OCI-M1 (cell line): ENCODE measurements around the gene SCYL3.
"Not testable (repeated sequence)": the region's sequence is repeated elsewhere in the genome, so short reads cannot be mapped to it uniquely, and the experiment has no call there.

Source experiments
- DNase-seq: peaks from one replicate; lab custom pipeline; 2025; lab: John Stamatoyannopoulos, UW

Gene SCYL3, protein sequence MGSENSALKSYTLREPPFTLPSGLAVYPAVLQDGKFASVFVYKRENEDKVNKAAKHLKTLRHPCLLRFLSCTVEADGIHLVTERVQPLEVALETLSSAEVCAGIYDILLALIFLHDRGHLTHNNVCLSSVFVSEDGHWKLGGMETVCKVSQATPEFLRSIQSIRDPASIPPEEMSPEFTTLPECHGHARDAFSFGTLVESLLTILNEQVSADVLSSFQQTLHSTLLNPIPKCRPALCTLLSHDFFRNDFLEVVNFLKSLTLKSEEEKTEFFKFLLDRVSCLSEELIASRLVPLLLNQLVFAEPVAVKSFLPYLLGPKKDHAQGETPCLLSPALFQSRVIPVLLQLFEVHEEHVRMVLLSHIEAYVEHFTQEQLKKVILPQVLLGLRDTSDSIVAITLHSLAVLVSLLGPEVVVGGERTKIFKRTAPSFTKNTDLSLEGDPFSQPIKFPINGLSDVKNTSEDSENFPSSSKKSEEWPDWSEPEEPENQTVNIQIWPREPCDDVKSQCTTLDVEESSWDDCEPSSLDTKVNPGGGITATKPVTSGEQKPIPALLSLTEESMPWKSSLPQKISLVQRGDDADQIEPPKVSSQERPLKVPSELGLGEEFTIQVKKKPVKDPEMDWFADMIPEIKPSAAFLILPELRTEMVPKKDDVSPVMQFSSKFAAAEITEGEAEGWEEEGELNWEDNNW

DNA sequence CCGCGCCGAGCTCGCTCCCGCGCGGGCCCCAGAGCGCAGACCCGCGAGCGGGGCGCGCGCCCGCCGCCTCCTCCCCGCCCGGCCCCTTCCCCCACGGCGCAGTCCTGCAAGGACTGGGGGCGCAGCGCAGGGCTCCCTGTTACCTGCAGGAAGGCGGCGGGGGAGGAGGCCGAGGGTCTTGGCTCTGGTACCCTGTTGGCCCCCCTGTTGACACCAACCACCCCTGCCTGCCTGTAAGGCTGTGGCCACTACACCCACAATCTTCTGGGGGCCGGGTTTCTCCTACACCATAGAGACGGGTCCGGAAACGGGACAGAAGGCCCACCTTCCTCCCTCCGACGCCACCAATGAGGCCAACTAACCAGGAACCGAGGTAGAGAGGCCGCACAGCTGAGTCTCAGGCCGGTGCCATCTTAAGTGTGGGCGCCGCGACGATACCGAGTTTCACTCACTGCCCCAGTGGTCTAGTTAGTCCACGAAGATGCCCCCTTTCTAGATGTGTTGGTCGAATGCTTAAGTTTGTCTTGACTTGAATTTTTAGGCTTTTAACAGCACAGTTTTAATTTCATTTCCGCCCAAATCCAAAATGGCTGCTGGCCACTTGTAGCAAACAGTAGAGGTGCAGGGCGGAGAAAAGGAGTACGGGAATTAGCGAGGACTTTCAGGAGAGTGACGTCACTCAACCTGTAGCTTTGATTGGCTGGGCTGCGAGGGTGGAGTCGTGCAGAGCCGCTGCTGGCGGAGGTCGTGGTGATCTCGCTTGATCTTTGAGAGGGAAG is at the start of gene SCYL3:
SCYL3 (minus strand) TSS at position 252 of the 779 bp plus-strand sequence. CDS start 5,056 bp downstream, outside the sequence.
- peak; percentile 97 for DNase-seq

DNA sequence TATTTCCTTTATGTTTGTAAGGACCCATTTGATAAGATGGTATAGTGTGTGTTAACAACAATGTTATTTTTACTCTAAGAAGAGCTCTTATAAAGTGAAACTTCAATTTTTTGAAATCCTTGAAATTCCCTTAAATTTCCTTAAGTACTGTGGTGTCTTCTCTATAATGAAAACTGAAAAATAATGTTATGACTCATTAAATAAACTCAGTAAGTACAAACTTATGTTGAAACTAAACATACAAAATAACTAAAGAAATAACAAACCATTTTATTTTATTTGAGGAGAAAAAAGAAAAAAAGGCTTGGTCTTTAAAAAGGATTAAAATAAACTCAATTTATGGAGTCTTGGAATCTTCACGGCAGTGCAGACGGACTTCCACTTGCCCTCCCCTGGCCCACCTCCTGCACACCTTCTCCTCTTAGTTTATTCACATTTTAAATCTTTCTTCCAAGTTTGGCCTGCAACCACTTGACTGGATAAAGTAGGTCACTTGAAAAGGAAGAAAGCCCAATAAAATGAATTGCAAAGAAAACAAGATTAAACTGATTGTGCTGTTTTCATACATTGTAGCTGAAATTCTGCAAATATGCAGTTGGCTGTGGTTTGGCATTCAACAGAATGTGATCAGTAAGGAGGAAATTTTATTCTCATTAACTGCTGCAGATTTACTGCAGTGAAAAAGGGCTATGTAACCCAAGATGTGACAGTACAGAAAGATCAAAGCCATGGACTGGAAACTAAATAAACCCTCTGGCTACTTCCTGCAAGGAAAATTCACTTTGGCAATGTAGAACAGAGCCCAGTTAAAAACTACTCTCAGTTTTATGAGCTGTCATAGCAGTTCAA is 48.5 kb upstream of the SCYL3 start:
- no peak for DNase-seq

DNA sequence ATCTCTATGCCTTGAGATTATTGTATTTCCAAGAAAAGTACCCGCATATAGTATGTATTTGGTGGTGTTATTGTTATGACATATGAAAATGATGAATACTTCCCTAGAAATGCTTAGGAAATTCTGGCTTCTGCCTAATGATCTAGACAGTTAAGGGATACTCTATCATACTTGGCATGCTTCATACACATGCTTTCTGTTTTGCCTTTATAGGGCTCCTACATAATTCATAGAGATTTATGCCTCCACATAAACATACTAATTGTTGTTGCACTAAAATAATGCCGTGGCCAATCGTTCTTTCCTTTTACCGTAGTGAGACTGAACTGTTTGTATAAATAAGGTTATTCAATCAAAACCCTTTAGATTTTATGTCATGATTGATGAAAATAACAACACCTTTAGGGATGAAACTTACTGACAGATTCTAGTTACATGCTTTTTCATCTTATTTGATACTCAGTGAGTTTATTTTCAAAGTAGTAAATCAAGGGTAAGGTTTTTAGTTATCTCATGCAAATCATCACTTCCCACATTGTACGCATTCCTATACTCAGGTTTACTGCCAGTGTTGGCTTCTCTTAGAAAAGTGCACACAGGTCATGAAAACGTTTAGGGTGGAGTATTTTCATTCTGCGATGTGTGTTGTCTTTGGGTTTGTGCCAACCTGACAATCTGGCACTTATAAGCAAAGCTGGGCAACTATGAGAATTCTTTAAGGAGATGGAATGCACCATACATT is 40.5 kb upstream of the SCYL3 start:
- no peak for DNase-seq

DNA sequence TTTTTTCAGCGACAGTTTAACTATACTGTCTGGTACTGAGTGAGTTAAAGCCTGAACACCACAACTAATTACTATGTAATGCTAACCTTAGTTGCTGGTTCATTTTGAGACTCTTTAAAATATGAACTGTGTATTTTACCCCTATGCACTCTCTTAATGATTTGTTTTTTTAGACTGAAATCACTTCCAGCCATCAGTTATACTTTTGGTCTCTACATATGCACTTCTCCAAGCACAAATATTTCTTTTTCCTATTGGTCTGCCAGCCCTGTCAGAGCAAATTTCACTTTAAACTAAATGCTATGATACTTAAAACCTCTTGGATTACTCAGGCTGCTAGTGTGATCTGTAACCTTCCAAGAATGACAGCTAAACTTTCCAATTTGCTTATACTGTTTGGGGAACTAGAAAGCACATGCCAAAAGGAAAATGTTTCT is 38.1 kb upstream of the SCYL3 start:
- no peak for DNase-seq

DNA sequence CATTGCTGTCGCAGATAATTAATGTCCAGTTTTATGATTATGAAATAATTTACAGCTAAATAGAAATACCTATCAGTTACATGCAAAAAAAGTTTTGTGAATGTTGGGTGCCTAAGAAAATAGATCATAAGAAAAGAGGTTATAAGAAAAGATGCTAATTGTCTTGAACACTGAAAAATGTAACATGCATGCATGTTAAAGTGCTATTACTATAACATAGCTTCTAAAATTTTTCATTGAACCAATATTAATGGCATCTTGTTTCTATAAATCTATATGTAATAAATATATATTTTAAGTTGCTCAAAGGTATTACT is 35.5 kb upstream of the SCYL3 start:
- DNase-seq, result no peak

DNA sequence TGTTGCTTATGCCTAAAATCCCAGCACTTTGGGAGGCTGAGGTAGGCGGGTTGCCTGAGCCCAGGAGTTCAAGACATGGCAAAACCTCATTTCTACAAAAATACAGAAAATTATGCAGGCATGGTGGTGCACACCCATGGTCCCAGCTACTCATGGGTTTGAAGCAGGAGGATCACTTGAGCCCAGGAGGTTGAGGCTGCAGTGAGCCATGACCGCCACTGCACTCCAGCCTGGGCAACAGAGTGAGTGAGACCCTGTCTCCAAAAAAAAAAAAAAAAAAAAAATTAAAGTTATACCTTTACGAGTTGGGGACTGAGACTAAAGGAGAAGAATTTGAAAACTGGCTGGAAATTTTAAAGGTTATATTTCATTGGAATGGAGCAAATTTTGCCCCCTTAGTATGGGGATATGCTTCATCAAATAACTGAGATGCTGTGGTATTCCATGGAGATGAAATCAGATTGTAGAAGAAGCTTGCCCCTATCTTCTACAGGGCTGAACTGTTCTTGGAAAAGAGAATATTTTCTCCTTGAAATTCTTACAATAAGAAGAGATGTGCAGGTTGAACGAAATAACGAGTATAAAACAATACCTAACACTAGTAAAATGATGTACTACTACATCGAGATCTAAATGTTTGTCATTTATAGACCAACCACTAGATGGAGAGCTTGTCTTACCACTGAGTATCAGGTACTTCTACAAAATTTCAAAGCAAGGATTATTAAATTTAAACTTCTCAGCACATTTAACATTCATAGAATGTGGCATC is 34.9 kb upstream of the SCYL3 start:
- peak; percentile 73 for DNase-seq

DNA sequence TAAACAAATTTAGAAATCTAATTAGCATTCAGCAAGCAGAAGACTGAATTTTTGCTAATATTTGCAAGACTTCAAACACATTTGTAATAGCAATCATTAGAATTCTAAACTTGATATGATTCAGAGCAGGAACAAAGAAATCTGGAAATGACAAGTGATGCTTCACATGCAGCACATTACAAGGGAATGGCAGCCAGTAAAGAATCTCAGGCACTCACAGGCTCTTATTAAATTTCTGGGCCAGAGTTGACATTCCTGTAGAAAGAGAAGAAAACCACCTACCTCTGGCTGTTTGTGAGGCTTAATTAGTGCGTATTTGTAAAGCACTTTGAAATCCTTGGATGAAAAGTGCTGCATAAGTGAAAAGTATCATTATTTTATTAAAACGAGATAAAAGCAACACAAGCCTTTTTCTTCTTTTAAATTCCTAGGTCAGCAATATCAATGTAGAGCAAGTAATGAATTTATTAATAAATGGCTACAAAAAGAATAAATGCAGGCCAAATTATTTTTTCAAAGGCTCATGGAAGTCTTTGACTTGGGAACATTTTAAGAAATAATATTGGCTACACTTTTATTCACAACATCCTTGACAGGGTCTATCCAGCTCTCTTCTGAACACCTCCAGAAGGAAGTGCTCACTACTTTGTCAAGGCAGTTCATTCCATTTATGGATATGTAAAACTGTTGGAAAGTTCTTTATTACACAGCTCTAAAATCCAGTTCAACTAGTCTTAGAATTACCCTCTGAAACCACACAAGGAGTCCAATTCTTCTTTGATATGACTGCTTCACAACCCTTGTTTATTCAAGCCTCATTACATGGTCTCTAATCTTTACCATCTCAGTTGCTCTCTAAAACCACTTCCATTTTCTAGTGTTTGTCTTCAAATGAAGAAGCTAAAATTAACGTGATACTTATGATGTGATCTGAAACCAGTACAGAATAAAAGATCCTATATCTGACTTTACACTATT is 32.1 kb upstream of the SCYL3 start:
- DNase-seq, result peak; percentile 60

DNA sequence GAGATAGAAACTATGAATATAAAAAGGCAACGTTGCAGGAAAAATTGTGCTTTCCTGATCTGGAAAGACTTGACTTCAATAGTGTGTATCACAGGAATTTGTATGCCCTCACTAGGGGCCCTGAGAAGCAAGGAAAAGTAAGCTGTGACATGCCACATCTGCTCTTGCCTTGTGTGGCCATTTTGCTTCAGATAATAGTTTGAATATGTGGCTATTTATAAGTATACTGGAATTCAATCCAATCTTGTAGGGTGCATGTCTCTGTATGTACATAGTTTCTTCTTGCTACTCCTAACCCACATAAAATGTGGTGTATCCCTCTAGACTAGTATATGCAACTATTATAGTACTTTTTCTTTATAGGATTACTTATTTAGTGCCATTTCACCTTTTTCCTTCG is 31.1 kb upstream of the SCYL3 start:
- DNase-seq, result no peak

DNA sequence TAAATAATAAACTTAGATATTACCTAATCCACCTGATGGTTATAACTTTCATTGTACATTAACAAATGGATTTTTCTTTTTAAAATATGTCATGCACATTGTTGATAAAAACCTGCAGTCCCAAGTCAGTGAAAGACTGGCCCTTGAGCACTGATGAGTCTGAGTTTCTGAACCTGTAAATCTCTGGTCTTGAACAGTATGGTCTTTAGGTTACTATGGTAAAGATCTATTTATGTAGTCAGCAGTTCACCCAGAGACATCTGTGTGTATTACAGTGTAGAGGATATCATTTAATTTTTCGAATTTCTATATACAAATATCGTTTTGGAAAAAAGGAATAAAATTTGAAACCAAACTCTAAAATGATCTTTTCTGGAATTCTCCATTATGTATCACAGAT is 30.4 kb upstream of the SCYL3 start:
- DNase-seq, result no peak

DNA sequence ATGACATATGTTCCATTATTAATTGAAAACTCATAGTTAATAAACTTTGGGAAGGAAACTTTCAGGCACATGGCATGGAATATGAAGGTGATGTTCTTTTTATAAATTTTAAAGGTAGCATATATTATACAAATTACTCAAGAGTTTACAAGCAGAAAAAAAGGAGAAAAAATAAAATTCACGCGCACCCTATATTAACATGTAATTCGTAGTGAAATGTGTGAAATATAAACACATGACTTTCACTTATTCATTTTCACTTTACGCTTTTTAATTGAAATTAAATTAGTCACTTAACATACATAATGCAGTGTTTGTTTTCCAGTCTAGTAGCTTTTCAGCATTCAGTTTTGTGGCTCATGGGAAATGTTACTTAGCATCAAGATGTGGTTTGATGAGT is 27.4 kb upstream of the SCYL3 start:
- DNase-seq, result no peak

DNA sequence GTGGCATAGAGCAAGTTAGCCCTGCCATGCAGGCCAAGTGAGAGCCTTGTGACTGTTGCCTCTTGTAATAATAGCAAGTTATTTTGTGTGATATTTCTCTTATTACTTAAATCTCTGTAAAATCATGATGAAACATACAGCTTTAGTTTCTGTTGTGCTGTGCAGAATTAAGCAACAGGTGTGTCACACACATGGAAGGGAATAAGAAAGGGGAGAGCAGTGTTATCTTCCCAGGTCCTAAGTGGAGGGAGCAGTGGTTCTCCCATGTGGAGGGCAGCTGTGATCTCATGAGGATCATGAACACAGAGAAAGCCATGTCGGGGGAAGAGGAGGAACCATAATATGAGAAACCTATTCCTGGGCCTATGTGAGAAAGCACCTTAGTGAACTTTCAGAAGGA is 25.2 kb upstream of the SCYL3 start:
- DNase-seq, result no peak

DNA sequence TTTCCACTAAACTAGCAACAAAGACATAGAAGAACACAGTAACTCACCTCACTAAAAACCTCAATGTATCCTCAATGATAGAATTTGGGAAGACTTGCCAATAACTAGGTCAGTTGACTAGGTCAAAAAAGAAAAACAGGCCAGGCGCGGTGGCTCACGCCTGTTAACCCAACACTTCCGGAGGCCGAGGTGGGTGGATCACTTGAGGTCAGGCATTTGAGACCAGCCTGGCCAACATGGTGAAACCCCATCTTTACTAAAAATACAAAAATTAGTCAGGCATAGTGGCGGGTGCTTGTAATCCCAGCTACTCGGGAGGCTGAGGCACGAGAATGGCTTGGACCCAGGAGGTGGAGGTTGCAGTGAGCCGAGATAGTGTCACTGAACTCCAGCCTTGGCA is 24.5 kb upstream of the SCYL3 start:
- not testable (repeated sequence) for DNase-seq

DNA sequence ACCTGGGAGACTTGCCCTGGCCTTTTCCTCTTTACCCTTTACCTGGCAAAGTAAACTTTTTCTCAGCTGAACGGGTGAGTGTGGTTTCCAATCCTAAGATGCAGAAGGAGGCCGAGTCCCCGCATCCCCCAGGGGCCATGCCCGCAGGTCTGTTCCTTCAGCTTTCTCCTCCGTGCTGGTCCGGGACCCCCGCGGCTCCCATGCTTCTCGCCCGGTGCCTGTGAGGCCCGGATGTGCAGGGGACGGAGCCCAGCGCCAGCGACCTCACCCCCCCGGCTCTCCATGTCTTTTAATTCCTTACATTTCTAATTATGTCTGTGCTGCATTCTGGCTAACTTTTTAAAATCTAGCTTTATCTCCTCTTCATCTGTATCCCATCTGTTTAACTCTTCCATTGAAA is 21.5 kb upstream of the SCYL3 start:
- no peak for DNase-seq

DNA sequence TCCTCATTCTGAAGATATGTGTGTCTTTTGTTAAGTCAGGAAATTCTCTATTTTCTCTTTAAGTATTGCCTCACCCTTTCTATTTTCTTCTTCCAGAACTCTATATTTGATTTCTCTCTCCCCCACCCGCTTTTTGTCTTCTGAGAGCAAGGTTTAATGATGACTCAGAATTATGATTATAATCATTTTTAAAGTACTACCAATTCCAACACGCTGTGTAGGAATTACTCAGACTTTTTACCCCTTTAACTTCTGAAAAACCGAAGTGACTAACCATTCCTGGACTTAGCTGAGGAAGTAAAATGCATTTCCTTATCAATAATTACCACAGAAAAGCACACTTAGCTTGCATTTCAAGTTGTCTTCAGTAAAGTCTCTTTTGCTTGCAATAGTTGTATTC is 20.8 kb upstream of the SCYL3 start:
- no peak for DNase-seq

DNA sequence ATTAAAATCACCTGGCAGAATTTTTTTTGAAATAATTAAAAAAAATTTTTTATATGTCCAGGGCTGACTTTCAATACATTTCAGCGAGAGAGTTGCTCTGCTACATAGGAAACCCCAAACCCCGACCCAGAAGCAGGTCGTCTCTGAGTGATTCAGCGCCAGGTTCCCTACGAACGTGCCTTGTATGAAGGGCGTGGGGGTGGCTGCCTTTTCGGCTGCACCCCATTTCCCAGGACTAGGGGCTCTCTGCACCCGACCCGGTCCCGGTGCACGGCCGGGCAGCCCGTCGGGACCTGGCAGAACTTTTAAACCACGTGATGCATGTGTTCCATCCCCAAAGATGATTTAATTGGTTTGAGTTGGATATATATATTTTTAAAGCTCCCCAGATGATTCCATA is 15.8 kb upstream of the SCYL3 start:
- no peak for DNase-seq

DNA sequence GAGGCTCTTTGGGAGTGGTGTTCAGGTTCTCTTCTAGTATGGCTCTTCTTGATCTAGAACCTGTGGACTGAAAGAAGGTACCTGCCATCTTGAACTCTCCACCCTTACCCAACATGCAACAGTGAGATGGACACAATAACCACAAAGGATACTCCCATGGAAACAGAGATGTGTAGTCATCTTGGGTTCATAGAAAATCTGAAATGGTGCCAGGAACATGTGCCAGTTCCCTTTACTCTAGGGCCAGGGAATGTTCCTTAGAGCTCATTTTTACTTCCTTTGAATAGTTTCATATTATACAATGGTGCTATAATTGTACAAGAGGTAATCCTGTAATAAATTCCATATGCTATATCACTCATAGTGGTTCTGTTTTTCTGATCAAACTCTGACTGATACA is 13.2 kb upstream of the SCYL3 start:
- DNase-seq, result no peak

DNA sequence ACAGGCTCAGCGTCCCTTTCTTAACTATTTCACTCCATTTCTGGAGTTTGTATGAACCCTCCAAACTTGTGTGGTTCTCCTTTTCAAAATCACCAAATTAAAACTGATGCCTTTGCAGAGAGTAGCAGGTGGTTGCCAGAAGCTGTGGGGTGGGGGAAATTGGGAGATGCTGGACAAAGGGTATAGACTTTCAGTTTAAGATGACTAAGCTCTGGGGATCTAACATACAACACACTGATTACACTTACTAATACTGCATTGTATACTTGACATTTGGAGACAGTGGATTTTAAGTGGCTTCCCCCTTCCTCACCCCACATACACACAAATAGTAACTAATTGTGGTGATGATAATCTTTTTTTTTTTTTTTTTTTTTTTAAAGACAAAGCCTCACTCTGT is 11.1 kb upstream of the SCYL3 start:
- DNase-seq, result no peak

DNA sequence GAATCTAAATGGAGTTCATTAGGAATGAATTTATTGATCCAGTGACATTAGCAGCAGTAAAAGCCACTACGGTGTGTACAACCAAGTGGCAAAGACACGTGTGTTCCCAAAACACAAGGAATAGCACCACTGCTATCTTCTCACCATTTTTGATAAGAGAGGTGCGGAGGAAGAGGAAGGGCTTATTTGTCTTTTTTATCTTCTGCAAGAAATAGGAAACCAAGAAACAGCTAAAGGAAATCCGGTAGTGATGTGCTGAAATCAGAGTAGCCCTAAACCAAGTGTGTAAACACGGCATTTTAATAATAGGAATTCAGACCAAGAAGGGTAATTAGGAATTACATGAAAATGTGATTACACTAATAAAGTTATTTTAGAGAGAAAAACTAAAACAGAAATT is 9.1 kb upstream of the SCYL3 start:
- no peak for DNase-seq

DNA sequence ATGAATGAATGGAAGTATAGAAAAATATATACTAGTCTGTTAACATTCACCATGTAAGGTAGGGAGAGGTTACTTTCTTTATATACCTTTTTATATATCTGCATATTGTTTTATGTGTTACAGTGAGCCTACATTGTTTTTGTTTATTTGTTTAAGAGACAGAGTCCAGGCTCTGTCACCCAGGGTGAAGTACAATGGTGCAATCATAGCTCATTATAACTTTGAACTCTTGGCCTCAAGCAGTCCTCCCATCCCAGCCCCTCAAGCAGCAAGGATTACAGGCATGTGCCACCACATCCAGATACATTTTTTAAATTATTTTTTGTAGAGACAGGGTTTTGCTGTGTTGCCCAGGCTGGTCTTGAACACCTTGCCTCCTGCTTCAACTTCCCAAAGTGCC is 7.4 kb upstream of the SCYL3 start:
- no peak for DNase-seq
